Lower leg skin (tissue), 4 donors: ENCODE results near the gene CCT7. TPM values are rescaled to one million over a fixed set of nuclear protein-coding genes. Genes with fewer than 3 reads are reported as not detected.

ENCODE experiments used
- DNase-seq, 2 donors: peaks; one replicate each; pipeline ENCODE4 v3.0.0-alpha.2; 2019; ENCODE audit warnings: low spot score in 2 of 2
- H3K4me3 ChIP-seq: fragments of 200-600 bp; sonication (generic); 2 replicates; pipeline ENCODE4 v1.5.1; 2017; ENCODE audit warnings: mild to moderate bottlenecking, low read depth; ENCODE audit not compliant: poor library complexity, severe bottlenecking
- POLR2A ChIP-seq, 2 donors: fragments of 450-650 bp; IDR thresholded peaks; one replicate each; pipeline ENCODE4 v1.6.1; 2016 to 2017; ENCODE audit warnings: antibody characterized with exemption in 2 of 2, mild to moderate bottlenecking in 1 of 2, moderate library complexity in 1 of 2
- WGBS, 2 donors: methylation state at CpG; one replicate each; pipeline ENCODE4 v1.1.5; 2018; 5-methylcytosine and 5-hydroxymethylcytosine counted together
- intact Hi-C: fragments of 100-400 bp; cut with DNase I; formaldehyde crosslinking; loops from one replicate; pipeline ENCODE4 v1.15.0; 2023; ENCODE audit warnings: low total_unique reads
- total RNA-seq, 4 donors: library from RNA; depleted of rRNA; stranded (reverse); fragments of >200 nt; gene quantifications; one replicate each; pipeline ENCODE4 v1.1.0, GENCODE V29; 2016
- TF ChIP-seq, protein P1 (sequence below), 3 donors: fragments of 450-650 bp; IDR thresholded peaks; one replicate each; pipeline ENCODE4 v1.5.1; 2016; ENCODE audit warnings: antibody characterized with exemption in 3 of 3, mild to moderate bottlenecking in 3 of 3, moderate library complexity in 2 of 3

CCT7 gene
- total RNA-seq, 4 donors from 2014 or later: 141 to 173 (median 156) TPM

DNA sequence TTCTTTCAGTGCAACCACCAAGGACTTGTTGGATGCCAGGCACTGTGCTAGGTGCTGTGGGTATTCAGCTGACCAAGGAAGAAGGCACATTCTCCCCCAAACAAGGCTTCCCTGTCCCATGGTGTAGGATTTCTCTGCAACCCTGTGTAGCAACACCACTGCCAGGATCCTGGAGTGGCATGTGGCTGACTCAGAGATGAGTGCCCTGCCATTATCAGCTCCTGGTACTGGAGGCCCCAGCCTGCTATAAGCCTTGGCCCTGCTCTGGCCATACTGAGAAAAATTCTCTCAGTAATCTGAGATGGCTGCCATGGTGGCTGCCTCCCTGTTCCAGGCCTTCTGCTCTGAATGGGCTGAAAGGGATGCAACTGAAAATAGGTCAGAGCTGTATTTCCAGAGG lies 15.8 kb upstream of the CCT7 start:
- intact Hi-C loops: no loop called here
- no peak for TF ChIP-seq POLR2A (IDR thresholded peaks at IDR 0.05)
- TF ChIP-seq, protein P1, sequence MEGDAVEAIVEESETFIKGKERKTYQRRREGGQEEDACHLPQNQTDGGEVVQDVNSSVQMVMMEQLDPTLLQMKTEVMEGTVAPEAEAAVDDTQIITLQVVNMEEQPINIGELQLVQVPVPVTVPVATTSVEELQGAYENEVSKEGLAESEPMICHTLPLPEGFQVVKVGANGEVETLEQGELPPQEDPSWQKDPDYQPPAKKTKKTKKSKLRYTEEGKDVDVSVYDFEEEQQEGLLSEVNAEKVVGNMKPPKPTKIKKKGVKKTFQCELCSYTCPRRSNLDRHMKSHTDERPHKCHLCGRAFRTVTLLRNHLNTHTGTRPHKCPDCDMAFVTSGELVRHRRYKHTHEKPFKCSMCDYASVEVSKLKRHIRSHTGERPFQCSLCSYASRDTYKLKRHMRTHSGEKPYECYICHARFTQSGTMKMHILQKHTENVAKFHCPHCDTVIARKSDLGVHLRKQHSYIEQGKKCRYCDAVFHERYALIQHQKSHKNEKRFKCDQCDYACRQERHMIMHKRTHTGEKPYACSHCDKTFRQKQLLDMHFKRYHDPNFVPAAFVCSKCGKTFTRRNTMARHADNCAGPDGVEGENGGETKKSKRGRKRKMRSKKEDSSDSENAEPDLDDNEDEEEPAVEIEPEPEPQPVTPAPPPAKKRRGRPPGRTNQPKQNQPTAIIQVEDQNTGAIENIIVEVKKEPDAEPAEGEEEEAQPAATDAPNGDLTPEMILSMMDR (IDR thresholded peaks at IDR 0.05): no peak

DNA sequence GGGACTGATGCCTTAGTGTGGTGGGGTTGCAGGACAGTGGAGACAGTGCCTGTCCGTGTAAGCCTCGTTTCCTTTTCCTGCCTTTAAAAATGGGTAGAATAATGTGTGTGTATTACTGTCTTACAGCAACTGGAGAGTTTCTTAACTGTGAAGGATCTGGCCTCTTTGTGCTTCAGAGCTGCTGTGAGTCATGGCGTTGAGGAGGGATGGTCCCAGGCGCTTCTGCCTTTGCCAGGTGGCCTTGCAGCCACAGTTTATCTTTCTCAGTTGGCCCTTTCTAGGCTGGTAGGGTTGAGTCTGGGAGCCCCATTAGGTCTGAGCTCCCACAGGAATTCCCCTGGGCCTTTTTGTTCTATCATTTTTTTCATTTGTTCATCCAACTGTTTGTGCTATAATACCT lies 10.3 kb upstream of the CCT7 start:
- TF ChIP-seq, protein P1 (IDR thresholded peaks at IDR 0.05): no peak
- no peak for TF ChIP-seq POLR2A (IDR thresholded peaks at IDR 0.05)
- WGBS, 2 donors: 82 to 91% methylated on average over 4 of the region's 4 CpGs
- no peak for DNase-seq

More for the DNA sequence above, 15.8 kb upstream of the CCT7 start:
- H3K4me3 ChIP-seq: no peak overlapping the region
- no peak for DNase-seq

DNA sequence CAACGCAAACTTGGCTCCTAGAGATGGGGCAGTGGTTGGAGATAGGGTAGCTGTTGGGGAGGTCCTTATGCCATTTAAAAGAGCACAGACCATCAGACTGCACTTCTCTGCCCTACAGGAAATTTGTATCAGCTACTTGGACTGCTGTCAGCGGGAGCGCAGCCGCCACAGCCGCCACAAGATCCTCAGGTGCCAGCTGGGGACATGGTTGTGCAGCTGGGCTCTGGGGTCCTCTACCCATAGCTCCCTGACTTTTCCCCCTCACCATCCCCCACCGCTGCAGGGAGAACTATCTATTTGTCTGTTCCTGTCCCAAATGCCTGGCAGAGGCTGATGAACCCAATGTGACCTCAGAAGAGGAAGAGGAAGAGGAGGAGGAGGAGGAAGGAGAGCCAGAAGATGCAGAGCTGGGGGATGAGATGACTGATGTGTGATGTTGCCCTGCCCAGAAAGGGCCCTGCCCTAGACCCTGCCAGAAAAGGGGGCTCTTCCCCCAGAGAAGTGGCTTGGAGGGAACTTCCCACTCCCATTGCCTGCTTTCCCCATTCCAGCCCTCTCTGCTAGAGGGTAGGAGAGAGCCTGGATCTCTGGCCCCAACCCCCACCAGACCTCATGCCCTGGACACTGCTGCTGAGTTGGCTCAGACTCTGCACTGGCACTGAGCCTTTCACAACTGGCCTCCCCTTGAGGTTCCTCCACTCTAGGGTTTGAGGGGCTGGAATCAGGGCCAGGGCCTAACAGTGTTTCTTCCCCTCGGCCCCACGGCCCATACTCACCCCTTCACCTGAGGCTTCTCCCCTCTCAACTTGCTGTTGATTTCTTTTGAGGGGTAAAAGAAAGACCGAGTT lies 8.4 kb upstream of the CCT7 start:
- TF ChIP-seq POLR2A (IDR thresholded peaks at IDR 0.05): no peak
- TF ChIP-seq, protein P1 (IDR thresholded peaks at IDR 0.05): no peak
- WGBS, 2 donors: 79 to 89% methylated on average over 9 of the region's 9 CpGs
- DNase-seq: no peak
- intact Hi-C loops: no loop called here
- no peak overlapping the region for H3K4me3 ChIP-seq

More for the DNA sequence above, 10.3 kb upstream of the CCT7 start:
- intact Hi-C loops: no loop called here
- H3K4me3 ChIP-seq: no peak overlapping the region

DNA sequence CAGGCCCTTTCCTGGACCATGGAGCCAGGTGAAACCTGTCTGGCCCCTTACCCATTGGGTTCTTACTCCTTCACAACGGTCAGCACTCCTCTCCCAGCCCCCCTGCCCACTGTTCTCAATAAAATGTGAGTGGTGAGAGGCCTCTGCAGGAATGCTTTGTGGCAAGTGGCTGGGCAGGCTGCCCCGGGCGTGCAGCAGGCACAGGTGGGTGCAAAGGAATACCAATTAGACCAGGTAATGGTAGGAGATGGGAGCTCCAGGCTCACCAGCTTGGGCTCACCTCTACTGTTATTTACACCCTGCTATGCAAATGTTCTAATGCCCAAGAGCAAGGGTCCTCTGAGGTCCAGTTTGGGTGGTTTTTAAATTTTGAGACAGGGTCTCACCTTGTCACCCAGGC lies 7.0 kb upstream of the CCT7 start:
- no peak for DNase-seq
- no peak for TF ChIP-seq POLR2A (IDR thresholded peaks at IDR 0.05)
- TF ChIP-seq, protein P1 (IDR thresholded peaks at IDR 0.05): no peak
- WGBS, 2 donors: 86 to 92% methylated on average over 3 of the region's 3 CpGs
- H3K4me3 ChIP-seq: no peak overlapping the region
- intact Hi-C loops: no loop called here

DNA sequence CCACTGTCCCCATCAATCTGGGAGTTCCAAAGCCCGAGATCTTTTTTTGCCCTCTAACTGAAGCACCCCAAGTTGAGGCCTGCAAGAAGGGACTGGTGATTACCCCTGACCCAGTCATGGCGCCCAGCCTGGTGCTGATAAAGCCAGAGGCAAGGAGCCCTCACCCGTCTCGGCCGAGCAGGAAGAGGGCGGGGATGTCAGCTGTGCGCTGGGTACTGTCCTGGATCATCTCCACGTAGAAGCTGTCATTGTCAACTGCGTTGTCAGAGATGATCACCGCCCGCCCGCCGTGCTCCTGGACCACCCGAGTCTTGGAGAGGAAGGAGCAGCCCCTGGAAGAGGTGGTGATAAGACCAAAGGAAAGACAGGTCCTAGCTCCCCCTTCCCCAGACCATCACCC lies 5.5 kb upstream of the CCT7 start:
- H3K4me3 ChIP-seq: no peak overlapping the region
- no peak for DNase-seq
- WGBS, 2 donors: 80 to 83% methylated on average over 14 of the region's 14 CpGs
- intact Hi-C loops: no loop called here
- TF ChIP-seq, protein P1 (IDR thresholded peaks at IDR 0.05): no peak
- TF ChIP-seq POLR2A (IDR thresholded peaks at IDR 0.05): no peak
